ENCODE data around the gene TMEM225. TPM values are rescaled to one million over a fixed set of nuclear protein-coding genes. Genes with fewer than 3 reads are reported as not detected.

The TMEM225 gene
- total RNA-seq (2021) (not detected in 2 replicates), Bru-seq, nascent RNA (not detected), BruChase-seq, experiment 1, labeled RNA remaining after a 2-hour chase (not detected), BruChase-seq, experiment 2, labeled RNA remaining after a 6-hour chase (not detected)
- long read RNA-seq, result 0 reads

GRCh38 chr11:123885570-123885969 is at the start of gene TMEM225:
TSS of gene TMEM225 (minus strand) at chr11:123885670. CDS start at chr11:123885425, 245 bp downstream.
- CTCF ChIA-PET, result no interaction called here

GRCh38 chr11:123924027-123924426 is 38.6 kb upstream of the TMEM225 start:
- H3K9me3 ChIP-seq (ENCODE audit: low read depth, low read length, poor library complexity, severe bottlenecking), result no peaks in the 10 kb centered on the region
- H3K36me3 ChIP-seq (ENCODE audit: insufficient read depth, low read length, poor library complexity, severe bottlenecking), result no peaks in the 10 kb centered on the region
- no TSS peak for BruUV-seq (replicated peaks)
- CTCF ChIA-PET, result no interaction called here
- intact Hi-C loops (cut with micrococcal nuclease; ENCODE audit: unreplicated experiment), result no loop called here
- H3K4me3 ChIP-seq (ENCODE audit: low read depth, low read length, poor library complexity, severe bottlenecking), result no peak overlapping the region
- DNase-seq (ENCODE audit: low spot score), result no peak
- POLR2A ChIA-PET (ENCODE audit: low non-redundant PET), result no interaction called here
- no peak overlapping the region for H3K27ac ChIP-seq (ENCODE audit: low read depth, low read length, poor library complexity, severe bottlenecking)
- H3K4me1 ChIP-seq (ENCODE audit: insufficient read depth, low read length, poor library complexity, severe bottlenecking), result no peaks in the 10 kb centered on the region
- H3K27me3 ChIP-seq (replicated peaks; ENCODE audit: insufficient read depth, low read depth, low read length, poor library complexity), result no peaks in the 10 kb centered on the region
- TF ChIP-seq EZH2 (IDR thresholded peaks at IDR 0.05; ENCODE audit: borderline replicate concordance, low read depth, low read length, poor library complexity, severe bottlenecking) (no peak), CTCF (conservative IDR thresholded peaks at IDR 0.05; ENCODE audit: low read depth, low read length) (no peak)

More at GRCh38 chr11:123885570-123885969, at the start of gene TMEM225:
- Histone ChIP-seq H3K9me3 (ENCODE audit: low read depth, low read length, poor library complexity, severe bottlenecking) (no peaks in the 10 kb centered on the region), H3K4me3 (ENCODE audit: low read depth, low read length, poor library complexity, severe bottlenecking) (no peak within 1 kb of the TSS), H3K4me1 (ENCODE audit: insufficient read depth, low read length, poor library complexity, severe bottlenecking) (no peaks in the 10 kb centered on the region), H3K27me3 (replicated peaks; ENCODE audit: insufficient read depth, low read depth, low read length, poor library complexity) (no peaks in the 10 kb centered on the region), H3K27ac (ENCODE audit: low read depth, low read length, poor library complexity, severe bottlenecking) (no peak within 1 kb of the TSS), H3K36me3 (ENCODE audit: insufficient read depth, low read length, poor library complexity, severe bottlenecking) (no peaks in the 10 kb centered on the region)
- no TSS peak for BruUV-seq (replicated peaks)
- TF ChIP-seq CTCF (conservative IDR thresholded peaks at IDR 0.05; ENCODE audit: low read depth, low read length), result no peak
- no peak for TF ChIP-seq EZH2 (IDR thresholded peaks at IDR 0.05; ENCODE audit: borderline replicate concordance, low read depth, low read length, poor library complexity, severe bottlenecking)
- POLR2A ChIA-PET (ENCODE audit: low non-redundant PET), result no interaction called here
- intact Hi-C loops (cut with micrococcal nuclease; ENCODE audit: unreplicated experiment), result no loop called here
- DNase-seq (ENCODE audit: low spot score), result no peak

- TF ChIP-seq EZH2 (IDR thresholded peaks at IDR 0.05; ENCODE audit: borderline replicate concordance, low read depth, low read length, poor library complexity, severe bottlenecking), result no peak
- no peak for TF ChIP-seq CTCF (conservative IDR thresholded peaks at IDR 0.05; ENCODE audit: low read depth, low read length)
- no peak overlapping the region for H3K4me3 ChIP-seq (ENCODE audit: low read depth, low read length, poor library complexity, severe bottlenecking)
These were observed 35.5 kb upstream of the TMEM225 start for GRCh38 chr11:123920943-123921342.

More at GRCh38 chr11:123920943-123921342, 35.5 kb upstream of the TMEM225 start:
- Histone ChIP-seq H3K9me3 (ENCODE audit: low read depth, low read length, poor library complexity, severe bottlenecking) (no peaks in the 10 kb centered on the region), H3K36me3 (ENCODE audit: insufficient read depth, low read length, poor library complexity, severe bottlenecking) (no peaks in the 10 kb centered on the region), H3K4me1 (ENCODE audit: insufficient read depth, low read length, poor library complexity, severe bottlenecking) (no peaks in the 10 kb centered on the region), H3K27ac (ENCODE audit: low read depth, low read length, poor library complexity, severe bottlenecking) (no peak overlapping the region), H3K27me3 (replicated peaks; ENCODE audit: insufficient read depth, low read depth, low read length, poor library complexity) (no peaks in the 10 kb centered on the region)
- BruUV-seq (replicated peaks), result no TSS peak
- POLR2A ChIA-PET (ENCODE audit: low non-redundant PET), result no interaction called here
- CTCF ChIA-PET, result no interaction called here
- intact Hi-C loops (cut with micrococcal nuclease; ENCODE audit: unreplicated experiment), result no loop called here
- no peak for DNase-seq (ENCODE audit: low spot score)
